Activated CD4-positive, CD25-positive, alpha-beta regulatory T cell treated with anti-CD3 and anti-CD28 coated beads, Interleukin-2, amount 50 U/mL, for 72 hours (primary cell): ENCODE measurements around the gene APOO.

Experiments used
- DNase-seq: peaks from one replicate; pipeline ENCODE4 v3.0.0; 2021

The APOO gene

GRCh38 chrX:23907498-23908218, at the start of gene APOO, which contains the start of gene CXorf58:
Gene APOO, minus strand, starts transcription at chrX:23907938. Its CDS starts 236 bp downstream, at chrX:23907702.
Gene CXorf58, plus strand, starts transcription at chrX:23908006. Its CDS starts 2,297 bp downstream, at chrX:23910303.
- peak; percentile 87 for DNase-seq

GRCh38 chrX:23954396-23954795, 46.7 kb upstream of the APOO start:
- no peak for DNase-seq

GRCh38 chrX:23953908-23954269, 46.2 kb upstream of the APOO start:
- DNase-seq: no peak

- DNase-seq: peak; percentile 34
Measured at GRCh38 chrX:23952984-23953907, 45.5 kb upstream of the APOO start.

GRCh38 chrX:23952391-23952790, 44.7 kb upstream of the APOO start:
- no peak for DNase-seq

- no peak for DNase-seq
Measured at GRCh38 chrX:23945206-23945605, 37.5 kb upstream of the APOO start.

- DNase-seq: no peak
Measured at GRCh38 chrX:23944234-23944633, 36.5 kb upstream of the APOO start.

GRCh38 chrX:23939203-23939602, 31.5 kb upstream of the APOO start:
- no peak for DNase-seq

GRCh38 chrX:23938690-23939089, 31.0 kb upstream of the APOO start:
- no peak for DNase-seq

GRCh38 chrX:23937100-23937499, 29.4 kb upstream of the APOO start:
- no peak for DNase-seq

- DNase-seq: no peak
Measured at GRCh38 chrX:23936180-23936579, 28.4 kb upstream of the APOO start.

- no peak for DNase-seq
Measured at GRCh38 chrX:23935106-23935505, 27.4 kb upstream of the APOO start.

- DNase-seq: no peak
Measured at GRCh38 chrX:23932046-23932445, 24.3 kb upstream of the APOO start.

GRCh38 chrX:23930894-23931604, 23.3 kb upstream of the APOO start:
- DNase-seq: no peak

GRCh38 chrX:23926015-23926414, 18.3 kb upstream of the APOO start:
- DNase-seq: no peak

- no peak for DNase-seq
Measured at GRCh38 chrX:23919706-23920320, 12.1 kb upstream of the APOO start.

- DNase-seq: no peak
Measured at GRCh38 chrX:23919148-23919547, 11.4 kb upstream of the APOO start.

- DNase-seq: no peak
Measured at GRCh38 chrX:23911126-23911835, 3.5 kb upstream of the APOO start.

- no peak for DNase-seq
Measured at GRCh38 chrX:23908219-23909004, 674 bp upstream of the APOO start.

- no peak for DNase-seq
Measured at GRCh38 chrX:23907111-23907497, 634 bp downstream of the APOO start.

GRCh38 chrX:23904096-23904495, 3.6 kb downstream of the APOO start:
- DNase-seq: no peak
